ENCODE data around the gene NAA80.
"Not testable (repeated sequence)": the region's sequence is repeated elsewhere in the genome, so short reads cannot be mapped to it uniquely, and the experiment has no call there.

Gene NAA80

DNA sequence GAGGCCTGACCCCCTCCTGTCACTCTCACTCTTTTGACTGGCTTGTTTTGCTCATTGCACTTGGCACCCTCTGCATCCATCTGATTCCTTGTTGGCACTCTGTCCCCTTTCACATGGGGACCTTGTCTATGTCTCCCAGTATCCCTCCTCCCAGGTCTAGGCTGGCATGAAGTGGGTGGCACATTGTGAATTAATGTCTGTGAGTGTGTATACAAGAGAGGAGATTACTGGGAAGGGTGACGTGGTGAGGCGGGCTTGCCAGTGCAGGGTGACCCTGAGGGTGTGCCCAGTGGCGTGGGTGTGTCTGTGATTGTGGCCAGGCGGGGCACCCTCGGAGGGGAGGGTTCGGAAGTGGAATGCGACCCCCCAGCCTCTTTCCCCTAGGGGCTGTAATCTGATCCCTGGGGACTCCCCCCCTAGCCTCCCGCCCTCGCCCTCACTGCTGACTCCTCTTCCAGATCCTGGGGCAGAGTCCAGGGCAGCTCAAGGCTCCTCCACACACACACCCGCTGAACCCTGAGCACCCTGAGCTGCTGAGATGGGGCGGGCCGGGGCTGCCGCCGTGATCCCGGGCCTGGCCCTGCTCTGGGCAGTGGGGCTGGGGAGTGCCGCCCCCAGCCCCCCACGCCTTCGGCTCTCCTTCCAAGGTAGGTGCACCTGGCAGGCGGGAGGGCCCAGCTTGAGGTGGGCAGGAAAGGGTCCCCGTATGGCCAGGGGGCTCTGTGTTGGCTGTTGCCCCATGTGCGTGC is 30.3 kb downstream of the NAA80 start, which contains the start of gene SEMA3B:
TSS of gene SEMA3B (plus strand) at position 445 of the 749 bp plus-strand sequence. CDS start at position 539, 94 bp downstream.
- no peak for DNase-seq

DNA sequence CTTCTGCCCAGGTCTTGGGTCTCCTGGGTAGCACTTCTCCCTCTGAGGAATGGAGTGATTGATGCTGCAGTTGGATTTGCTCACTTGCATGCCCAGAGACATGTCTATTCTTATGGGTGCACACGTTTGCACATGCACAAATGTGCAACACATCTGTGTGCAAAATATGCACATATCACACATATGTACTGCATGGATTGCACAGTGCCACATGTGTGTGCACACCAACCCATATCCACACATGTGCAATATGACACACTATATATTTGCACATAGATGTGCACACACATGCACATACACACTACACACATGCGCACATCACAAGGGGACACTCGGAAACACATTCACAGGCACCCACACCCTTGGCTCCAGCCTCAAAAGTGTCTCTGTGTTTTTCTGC is 30.9 kb downstream of the NAA80 start:
- DNase-seq: no peak

DNA sequence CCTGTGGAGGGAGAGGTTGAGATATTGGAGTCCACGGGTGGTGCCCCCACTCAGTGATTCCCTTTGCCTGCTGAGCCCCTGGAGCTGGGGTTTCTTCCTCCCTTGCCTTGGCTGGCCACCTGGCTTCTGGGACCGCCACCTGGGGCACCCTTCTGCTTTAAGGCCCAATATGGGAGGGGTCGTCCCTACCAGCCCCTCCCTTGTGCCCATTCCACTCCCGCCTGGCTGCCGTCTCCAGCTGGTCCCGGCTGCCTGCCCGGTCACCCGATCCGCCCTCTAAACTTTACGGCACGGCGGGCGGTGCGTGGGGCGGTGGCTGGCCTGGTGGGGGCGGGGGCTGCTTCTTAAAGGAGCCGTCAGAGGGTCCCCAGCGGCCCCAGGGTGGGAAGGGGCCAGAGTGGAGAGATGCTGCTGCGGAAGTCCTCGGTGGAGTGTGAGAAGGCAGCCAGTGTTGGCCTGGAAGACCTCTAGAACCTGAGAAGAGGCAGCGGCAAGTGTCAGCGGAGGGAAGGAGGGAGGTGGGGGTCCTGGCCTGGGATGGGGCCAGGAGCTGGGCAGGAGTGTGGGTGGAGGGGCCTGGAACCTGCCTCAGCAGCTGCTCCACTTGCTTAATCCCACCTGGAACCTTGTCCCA is 31.8 kb downstream of the NAA80 start:
- no peak for DNase-seq

DNA sequence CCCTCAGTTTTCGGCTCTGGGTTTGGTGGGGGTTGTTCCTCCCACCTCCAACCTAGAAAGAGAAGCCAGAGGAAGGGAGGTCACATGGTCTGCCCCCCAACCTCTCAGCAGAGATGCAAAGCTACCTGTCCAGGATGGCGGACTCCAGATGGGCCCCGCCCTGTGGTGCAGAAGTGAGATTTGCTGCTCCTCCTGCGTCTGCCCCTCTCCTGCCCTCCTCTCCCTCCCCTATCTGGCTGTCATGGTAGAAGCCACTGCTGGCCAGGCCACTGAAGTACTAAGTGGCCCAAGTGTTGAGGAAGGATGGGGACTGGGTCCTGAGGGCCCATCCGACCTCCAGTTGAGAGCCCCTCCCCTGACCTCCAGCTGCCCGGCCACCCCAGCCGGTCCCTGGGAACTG is 32.4 kb downstream of the NAA80 start:
- no peak for DNase-seq

DNA sequence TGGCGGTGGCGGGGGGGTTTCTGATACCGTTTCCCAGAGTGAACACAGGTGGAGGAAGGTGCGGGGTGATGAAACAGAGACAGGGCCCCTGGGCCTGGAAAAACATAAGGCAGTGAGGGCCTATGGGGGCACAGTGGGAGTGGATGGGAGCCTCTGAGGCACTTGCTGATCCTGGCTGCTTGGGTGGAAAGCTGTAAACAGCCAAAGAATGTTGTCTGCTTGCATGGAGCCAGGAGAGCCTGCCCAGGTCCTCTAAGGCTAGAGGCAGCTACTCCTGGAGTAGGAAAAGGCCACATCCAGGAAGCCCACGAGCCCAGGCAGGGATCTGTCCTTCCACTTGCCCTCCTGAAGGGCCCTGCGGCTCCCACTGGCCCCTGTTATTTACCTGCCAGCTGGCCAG is 33.2 kb downstream of the NAA80 start:
- DNase-seq: no peak

DNA sequence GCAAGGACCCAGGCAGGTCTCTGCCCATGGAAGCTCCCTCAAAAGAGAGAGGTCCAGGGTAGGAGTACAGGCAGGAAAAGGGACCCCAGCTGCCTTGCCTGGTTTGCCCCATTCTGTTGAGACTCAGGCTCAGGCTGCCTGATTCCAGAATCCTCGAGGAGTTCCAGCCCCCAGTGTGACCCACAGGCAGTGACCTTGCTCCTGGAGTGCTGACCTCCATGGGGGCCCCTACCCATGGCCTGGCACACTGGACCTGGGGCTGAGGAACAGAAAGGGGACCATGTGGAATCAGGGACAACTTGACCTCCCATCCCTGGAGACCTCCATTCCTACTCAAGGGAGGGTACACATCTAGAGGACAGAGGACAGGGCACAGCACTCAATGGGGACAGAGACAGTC is 33.6 kb downstream of the NAA80 start:
- no peak for DNase-seq

DNA sequence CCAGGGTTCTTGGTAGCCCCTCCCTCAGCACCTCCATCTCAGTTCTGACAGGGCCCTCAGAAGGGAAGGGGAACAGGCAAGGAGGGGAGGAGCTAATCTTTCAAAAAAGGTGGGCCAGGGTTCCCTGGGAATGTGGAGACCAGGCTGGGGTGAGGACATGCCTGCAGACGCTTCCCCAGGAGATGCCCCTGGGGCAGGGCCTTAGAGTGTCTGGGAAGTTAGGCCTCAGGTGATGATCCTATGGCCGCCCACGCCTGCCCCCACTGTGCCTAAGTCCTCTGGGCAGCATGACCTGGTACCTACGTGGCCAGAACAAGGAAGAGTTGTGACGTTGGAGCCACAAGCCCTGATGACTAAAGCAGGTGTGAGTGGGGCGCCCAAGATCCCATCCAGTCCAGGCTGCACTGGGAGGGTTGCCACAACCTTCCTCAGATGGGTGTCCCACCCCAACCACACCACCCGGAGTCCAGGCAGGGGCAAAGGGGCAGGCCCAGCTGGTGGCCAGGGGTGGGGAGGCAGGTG is 34.2 kb downstream of the NAA80 start:
- no peak for DNase-seq

DNA sequence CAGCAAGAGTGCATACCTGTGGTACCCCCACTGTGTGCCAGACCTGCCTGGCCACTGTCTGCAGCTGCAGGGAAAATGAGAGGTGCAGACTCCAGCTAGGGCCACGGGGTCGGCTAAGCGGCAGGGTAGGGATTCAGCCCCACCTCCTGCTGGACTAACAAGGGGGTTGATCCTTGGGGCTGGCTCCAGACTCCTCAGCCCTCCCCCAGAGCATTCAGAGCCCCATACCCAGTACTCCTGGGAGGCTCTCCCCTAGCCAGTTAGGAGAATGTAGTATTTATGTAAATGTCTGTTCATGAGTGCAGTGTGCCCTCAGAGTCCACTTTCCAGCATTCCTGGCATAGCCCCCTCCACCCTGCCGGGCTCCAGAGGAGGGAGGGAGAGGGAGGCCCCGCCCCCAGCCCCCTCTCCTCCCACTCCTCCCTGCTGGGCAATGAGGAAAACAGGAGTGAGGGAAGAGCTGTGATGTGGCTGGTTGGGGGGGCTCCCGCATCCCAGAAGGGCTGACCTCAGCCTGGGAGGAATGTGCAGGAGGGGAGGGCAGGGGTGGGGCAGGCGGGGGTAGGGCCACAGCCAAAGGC is 34.7 kb downstream of the NAA80 start:
- DNase-seq: peak; percentile 37

DNA sequence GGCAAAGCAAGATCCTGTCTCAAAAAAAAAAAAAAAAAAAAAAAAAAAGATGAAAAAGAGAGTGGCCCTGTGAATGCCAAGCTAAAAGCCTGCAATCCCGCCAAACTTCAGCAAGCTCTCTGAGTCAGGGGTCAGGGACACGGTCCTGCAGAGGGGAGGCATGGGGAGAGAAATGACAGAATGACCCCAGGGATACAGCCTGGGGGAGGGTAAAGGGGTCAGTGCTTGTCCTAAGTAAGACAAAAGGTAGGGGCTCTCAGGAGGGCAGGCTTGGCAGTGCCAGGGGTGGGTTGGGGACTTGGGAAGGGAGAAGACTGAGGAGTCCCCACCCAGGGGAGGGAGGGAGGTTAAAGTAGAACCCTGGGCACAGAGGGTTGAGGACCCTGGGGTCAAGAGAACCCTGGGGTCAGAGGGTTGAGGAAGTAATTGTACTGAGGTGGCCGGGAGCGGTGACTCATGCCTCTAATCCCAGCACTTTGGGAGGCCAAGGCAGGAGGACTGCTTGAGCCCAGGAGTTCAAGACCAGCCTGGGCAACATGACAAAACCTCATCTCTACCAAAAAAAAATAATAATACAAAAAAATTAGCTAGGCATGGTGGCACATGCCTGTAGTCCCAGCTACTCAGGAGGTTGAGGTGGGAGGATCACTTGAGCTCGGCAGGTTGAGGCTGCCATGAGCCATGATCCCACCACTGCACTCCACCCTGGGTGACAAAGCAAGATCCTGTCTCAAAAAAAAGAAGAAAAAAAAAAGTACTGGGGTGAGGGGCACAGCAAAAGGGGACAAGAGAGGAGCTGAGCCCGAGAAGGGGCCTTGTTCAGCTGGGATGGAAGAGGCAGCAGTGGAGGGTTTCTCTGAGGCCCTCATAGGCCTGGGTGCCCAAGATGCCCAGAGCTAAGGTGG is 35.5 kb downstream of the NAA80 start:
- no peak for DNase-seq

DNA sequence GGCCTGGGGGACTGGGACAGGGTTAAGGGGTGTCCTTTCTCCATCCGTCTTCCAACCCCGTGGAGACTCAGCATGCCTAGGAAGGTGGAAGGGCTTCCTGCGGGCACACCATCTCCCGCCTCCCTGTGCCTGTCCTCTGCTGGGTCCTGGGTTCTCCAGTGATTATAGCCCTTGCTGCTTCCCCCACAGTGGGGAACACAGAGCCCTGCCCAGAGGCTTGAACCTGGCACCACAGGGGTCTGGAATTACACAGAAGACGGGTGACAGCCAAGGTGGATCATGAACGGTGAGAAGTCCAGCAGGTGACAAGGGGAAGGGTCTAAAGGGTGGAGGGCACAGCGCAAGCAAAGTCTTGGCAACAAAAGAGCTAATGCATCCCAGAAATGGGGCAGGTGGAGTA is 36.4 kb downstream of the NAA80 start:
- DNase-seq: no peak

DNA sequence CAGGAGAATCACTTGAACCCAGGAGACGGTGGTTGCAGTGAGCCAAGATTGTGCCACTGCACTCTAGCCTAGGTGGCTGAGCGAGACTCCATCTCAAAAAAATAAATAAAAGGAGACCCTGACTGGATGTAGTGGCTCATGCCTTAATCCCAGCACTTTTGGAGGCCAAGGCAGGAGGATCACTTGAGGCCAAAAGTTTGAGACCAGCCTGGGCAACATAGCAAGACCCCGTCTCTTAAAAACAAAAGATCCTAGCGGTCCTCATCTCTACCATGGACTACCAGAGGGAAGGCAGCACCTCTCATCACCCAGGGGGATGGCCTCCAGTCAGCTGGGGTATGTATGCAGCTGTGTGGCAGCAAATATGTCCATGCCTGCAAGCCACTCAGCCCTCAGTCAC is 37.0 kb downstream of the NAA80 start:
- DNase-seq: not testable (repeated sequence)

DNA sequence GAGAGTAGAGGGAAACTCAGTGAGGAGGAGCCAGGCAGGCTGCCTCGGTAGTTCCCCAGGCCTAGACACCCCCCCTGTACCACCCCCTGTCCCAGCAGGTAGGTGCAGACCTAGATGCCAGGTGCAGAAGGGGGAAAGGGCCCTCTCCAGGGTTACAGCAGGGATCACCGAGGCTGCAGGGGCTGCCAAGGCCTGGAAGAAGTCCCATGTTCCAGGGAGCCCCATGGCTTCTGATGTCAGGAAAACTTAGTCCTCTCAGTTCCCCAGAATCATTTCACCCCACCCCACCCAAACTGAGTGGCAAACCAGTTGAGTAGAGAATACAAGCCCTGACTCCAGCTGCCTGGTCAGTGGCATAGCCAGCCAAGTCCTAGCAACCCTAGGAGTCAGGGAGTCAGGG is 37.7 kb downstream of the NAA80 start:
- DNase-seq: no peak

DNA sequence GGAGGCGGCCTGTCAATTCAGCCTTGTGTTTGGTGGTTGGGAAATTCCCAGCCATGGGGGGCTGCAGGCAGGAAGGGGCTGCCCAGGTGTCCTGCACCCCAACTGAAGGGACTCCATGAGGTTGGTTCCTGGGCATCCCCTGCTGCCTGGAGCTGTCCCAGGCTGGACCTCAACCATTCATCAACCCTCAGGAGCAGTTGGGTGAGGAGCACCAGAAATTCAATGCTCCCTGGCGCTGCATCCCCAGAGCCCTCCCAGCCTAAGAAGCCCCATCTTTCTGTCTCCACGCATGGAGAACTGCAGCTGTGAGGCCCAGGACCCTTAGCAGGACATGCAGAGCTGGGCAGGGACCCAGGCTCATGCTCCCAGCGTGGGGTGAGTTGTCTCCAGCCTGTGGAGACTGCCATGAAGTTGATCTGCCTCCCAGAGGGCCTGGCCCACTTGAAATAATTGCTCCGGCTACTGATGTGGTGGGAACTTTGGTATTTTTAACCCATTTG is 38.2 kb downstream of the NAA80 start:
- DNase-seq: no peak

DNA sequence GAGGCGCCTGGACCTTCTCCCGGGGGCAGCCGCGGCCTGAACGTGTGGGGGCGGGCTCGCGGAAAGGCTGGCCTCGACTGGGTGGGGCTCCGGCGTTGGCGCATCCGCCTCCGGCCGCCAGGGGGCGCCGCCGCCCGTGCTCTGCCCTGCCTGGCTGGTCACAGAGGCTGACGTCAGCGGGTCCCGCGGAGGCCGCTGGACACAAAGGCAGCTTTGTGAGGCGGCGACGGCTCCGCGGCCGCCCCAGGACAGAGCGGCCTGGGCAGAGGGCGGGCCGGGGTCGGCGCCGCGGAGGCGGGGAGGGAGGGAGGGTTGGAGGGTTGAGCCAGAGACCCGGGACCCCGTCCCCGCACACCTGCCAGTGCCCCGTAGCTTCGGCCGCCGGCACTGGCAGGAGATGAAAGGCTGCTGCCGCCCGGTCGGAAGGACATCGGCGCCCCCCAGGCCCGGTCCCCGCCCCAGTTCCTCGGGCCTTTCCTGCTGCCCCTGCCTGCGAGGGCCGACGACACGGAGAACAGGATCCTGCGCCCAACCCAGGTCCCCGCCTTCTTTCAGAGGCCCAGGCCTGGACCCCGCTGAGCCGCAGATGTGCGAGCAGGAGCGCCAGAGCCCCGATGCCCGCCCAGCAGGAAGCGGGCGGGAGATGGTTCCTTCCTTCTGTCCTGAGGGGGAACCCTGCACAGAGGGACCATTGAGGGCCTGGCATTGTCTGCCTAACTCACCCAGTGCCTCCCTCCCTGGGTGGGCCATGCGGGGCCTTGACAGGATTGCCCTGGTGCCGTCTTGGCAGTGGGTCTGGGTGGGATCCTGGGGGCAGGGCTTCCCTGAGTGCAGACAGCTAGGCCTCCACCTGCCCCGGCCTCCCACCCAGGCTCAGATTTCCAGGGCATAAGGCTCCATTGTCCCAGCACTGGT is 38.9 kb downstream of the NAA80 start:
- DNase-seq: peak; percentile 75

DNA sequence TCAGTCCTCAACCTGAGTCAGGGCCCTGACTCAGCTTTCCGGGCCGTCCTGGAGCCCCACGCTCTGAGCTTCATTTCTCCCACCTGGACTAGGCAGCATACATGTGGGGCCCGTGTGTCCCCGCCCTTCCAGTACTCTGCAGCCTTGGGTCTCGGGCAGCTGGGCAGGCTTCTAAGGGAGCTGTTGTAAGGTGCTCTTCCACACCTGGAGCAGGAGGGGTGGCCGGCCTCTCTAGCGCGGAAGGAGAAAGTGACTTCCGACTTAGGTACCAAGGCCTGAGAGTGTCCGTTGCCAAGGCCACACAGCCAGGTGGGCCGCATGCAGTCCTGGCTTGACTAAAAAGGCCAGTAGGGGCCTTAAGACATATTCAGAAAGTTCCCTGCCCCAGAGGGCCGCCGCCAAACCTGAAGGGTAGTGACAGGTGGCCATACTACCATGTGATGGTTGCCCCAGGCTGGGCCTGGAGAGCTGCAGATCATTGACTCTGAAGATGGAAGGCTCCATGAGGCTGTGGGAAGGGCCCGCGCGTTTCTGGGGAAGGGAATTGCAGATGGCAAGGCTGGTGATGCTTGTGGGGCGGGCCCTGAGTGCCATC is 39.7 kb downstream of the NAA80 start:
- no peak for DNase-seq

DNA sequence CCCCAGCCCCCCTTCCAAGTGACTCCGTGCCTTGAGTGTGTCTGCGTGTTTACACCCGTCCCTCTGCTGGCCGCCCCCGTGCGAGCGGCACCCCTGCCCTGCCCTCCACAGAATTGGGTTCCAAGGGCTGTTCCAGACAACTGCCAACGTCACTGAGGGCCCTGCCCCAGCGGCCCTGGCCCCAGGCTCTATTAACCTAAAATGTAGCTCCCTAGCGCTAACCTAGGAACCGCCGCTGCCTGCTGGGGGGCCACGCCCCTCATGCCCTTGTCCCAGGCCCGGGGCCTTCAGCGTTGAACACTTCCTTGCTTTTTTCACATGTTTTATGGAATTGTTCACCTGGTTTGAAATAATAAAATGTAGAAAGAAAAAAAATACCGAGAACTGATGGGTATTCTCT is 40.2 kb downstream of the NAA80 start:
- no peak for DNase-seq

DNA sequence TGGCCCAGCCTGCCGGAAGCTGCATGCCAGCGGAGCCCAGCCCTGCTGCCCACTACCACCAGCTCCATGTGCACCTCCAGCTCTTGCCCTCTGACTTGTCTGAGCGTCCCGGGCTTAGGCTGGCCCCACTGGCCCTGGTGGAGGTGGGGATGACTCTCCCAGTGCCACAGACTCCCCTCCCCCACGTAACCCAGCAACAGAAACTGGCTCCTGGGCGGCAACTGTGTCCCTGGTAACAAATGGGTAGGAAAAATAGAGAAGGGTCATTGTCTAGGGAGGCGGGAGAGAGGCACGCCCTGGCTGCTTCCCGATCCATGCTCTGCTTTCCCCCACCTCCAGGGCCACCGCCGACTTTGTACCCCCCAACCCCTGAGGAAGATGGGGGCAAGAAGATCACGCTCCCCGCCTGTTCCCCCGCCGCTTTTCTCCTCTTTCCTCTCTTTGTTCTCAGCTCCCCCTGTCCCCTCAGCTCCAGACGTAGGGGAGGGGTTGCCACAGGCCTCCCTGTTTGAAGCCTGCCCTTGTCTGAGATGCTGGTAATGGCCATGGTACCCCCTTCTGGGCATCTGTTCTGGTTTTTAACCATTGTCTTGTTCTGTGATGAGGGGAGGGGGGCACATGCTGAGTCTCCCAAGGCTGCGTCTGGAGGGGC is 41.0 kb downstream of the NAA80 start:
- no peak for DNase-seq

DNA sequence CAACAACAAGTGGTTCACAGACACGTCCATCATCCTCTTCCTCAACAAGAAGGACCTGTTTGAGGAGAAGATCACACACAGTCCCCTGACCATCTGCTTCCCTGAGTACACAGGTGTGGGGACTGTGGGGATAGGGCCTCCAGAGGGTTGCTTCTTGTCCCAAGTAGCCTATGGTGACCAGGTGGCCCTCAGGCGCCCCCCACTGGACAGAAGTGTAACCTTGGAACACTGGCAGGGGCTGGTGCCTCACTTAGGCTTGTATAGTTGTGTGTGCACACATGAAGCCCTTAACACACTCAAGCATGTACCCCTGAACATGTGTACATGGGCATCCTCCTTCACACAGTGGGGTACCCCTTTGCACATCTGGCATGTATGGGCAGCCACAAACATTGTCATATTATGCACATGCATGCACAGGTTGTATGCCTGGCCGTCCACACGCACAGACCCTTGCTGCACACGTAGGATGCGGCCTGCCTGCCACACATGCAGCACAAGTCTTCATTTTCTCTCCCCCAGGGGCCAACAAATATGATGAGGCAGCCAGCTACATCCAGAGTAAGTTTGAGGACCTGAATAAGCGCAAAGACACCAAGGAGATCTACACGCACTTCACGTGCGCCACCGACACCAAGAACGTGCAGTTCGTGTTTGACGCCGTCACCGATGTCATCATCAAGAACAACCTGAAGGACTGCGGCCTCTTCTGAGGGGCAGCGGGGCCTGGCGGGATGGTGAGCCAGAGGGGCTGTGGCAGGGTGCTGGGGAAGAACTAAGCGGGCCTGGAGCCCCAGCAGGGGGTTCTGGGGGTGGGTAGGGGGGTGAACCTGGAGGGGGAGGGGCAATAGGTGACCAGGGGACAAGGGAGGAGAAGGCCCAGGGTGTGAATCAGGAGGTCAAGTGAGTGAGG is 42.0 kb downstream of the NAA80 start:
- DNase-seq: no peak

DNA sequence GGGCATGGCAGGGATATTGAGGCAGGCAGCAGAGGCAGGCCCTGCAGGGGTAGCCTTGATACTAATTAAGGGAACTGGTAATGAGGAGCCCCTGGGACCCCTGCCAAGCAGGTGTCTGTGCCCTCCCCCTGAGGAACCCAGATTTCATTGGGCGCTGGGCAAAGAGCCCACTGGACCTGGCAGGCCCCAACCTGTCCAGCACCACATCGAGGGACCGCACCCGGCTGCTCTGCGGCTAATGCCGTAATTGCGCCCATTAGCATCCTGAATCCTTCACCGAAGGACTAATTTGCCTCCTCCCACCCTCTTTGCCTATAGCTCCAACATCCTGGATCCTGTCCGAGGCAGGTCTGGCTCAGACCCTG is 44.0 kb downstream of the NAA80 start:
- peak; percentile 32 for DNase-seq

Data from NCI-H526 treated with DMSO at 0.1 percent for 48 hours (cell line).